Activated CD4-positive, alpha-beta T cell treated with anti-CD3 and anti-CD28 coated beads, Interleukin-2, amount 50 U/mL, for 16 hours (primary cell): Measurements from ENCODE around the gene SLC1A4.
"Not testable (repeated sequence)": the region's sequence is repeated elsewhere in the genome, so short reads cannot be mapped to it uniquely, and the experiment has no call there.

Source experiments
- DNase-seq: peaks from one replicate; pipeline ENCODE4 v3.0.0-alpha.2; 2020

The SLC1A4 gene

DNA sequence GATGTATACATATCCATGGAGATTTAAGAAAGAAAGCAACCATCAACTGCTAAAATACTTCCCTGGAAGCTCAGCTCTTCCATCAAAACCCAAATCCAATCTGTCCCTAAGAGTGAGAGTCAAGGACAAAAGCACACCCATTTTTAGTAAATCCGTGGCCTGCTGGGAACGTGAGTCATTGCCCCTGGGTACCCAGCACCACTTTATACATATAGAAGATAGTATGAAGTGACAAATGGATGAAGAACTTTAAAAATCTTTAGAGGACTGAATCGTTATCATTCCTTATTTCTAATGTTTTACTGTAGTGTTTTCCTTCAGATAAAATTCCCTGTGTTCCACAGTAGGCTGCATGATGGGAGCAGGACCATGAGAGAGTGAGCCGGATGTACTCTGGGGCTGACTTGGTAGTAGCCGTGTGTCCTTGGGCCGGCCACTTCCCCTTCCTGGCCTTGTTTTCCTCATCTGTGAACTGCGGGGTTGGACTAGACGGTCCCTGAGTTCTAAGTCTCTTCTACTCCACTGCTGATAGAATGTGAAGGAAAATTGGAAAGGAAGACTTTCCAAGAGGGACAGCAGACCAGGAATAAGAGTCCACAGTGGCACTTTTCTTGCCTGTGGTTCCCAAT lies 38.5 kb downstream of the SLC1A4 start:
- no peak for DNase-seq

DNA sequence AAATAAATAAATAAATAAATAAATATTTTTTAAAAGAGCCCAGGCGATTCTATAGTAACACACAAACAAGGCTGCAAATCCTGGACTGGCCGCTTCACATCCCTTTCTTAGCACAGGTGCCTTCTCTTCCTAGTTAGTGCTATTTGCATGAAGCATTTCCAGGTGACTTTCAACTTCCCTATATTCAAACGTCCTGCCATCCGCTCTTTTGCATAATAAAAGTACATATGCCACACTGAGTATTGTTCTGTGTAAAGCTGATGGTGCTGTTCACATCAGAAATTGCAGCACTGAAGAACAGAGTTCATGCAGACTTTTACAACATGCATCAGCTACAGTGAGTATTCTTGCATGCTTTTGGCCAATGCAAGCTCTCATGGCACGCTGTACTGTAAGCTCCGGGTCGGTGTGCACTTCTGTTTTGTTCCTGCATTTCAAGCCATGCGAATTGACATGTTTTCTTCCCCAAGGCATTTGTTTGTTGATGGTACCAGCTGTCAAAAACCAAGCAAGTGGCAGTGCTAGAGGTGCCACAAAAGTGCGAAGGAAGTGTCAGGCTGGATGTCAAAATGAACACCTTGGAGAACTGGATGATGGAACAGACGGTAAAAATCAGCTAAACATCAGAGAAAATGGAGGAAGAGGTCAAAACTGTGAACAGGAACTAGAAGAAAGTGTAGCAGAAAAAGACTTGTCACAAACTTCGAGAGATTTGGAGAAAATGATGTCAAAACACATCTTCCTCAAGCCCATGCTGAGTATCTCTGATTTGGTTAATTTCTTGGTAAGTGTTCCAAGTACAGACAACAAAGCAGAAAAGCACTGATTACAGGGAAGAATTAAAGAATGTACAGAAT lies 41.5 kb downstream of the SLC1A4 start:
- DNase-seq = no peak

- DNase-seq = no peak
Observed at GRCh38 chr2:65031341-65032018, 42.3 kb downstream of the SLC1A4 start.

- no peak for DNase-seq
Observed at GRCh38 chr2:65032019-65032975, 43.1 kb downstream of the SLC1A4 start.

DNA sequence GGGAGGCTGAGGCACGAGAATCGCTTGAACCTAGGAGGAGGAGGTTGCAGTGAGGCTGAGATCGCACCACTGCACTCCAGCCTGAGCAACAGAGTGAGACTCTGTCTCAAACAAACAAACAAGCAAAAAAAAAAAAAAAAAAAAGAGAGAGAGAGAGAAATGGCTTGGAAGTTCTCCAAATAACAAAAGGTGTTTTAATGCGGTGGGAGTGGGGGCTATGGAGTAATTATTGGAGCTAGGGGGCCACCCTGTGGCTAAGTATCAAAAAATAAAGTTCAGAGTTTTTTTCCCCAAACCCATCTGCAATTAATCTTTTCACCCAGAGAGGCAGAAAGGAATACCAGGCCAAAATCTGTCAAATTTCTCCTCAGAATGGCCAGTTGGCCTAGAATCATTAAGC lies 44.0 kb downstream of the SLC1A4 start:
- peak; percentile 20 for DNase-seq

- not testable (repeated sequence) for DNase-seq
Observed at GRCh38 chr2:65033667-65034066, 44.5 kb downstream of the SLC1A4 start.

- DNase-seq = no peak
Observed at GRCh38 chr2:65035351-65035943, 46.2 kb downstream of the SLC1A4 start.

DNA sequence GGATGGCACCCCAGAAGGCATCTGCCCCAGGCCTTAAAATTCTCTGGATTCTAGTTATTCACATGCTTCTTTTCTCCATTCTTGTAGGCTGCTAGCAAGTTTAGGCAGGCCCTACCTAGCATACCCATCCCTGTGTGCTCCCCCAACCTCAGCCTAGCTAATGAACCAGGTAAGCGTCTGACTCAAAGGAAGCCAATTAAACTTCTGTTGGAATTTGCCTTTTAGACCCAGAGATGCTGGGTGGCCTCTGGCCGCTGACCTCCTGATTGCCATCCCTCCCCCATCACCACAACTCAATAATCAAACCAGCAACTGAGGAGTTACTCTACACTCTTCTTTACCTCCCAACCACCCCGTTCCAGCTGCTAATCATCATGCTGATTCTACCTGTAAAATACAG lies 48.0 kb downstream of the SLC1A4 start:
- DNase-seq = no peak

DNA sequence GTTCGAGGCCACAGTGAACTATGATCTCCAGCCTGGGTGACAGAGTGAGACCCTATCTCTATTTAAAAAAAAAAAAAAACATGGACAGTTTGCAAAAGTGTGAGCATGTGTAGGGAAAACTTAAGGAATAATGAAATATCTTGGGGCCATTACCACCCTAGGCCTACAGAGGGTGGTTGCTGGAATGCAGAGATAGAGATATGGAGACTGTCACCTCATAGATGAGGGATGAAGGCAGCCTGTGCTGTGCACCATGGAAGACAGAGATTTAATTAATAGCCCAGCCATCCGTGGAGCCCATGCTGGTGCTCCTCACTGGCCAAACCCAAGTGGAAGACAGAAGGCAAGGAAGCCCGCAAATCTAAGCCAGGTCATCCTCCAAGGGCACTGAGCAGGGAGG lies 50.4 kb downstream of the SLC1A4 start:
- no peak for DNase-seq

DNA sequence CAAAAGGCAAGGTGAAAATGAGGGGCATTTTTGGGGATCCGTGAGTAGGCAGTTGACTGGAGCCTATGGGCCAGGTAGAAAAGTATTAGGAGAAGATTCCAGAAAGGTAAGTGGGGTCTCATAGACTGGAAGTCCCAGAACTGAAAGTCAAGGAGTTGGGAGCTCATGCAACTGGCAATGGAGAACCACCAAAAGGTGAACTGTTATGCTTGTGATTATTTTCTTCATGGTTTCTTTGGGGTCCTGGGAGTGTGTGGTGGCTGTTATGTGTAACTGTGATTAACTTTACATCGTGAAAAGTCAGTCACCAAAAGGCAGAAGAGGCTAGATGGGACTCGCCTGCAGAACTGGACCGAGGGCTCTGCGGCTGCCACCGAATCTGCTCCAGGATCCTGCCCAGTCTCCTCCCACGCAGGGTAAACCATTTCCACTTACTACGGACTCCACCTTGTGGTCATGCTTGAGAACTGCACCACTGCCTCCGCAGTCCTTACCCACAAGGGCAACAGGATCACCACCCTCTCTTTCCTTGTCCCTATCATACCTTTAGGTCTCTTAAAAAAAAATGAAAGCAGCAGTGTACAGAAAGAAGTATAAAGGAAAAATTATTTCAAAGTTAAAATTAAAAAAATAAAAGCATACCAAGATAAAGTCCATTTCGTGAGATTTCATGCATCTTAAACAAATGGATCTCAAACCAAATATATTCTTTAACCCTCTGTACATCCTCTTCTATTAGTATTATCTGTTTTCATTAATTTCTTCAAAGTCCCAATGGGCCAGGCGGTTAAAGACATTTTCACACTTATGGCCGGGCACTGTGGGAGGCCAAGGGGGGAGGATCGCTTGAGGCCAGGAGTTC lies 51.4 kb downstream of the SLC1A4 start:
- peak; percentile 81 for DNase-seq

DNA sequence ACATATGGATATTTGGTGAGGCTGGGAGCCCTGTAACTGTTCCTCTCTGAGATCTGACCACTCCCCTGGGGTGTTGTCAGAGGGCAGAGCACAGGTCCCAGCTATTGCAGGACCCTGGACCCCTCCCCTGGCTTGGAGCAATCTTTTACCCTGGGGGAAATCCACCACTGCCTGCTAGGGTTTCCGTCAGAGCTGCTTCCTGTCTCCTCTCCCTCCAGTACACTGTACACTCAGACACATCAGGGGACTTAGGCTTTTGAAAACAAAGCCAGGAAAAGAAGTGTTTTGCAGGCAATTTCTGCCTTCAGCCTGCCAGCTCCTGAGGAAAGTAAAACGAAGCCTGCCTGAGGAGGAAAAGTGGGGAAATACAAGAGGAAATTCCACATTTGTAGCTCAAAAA lies 53.8 kb downstream of the SLC1A4 start:
- no peak for DNase-seq

GRCh38 chr2:65044097-65044735 lies 55.0 kb downstream of the SLC1A4 start:
- DNase-seq = no peak

DNA sequence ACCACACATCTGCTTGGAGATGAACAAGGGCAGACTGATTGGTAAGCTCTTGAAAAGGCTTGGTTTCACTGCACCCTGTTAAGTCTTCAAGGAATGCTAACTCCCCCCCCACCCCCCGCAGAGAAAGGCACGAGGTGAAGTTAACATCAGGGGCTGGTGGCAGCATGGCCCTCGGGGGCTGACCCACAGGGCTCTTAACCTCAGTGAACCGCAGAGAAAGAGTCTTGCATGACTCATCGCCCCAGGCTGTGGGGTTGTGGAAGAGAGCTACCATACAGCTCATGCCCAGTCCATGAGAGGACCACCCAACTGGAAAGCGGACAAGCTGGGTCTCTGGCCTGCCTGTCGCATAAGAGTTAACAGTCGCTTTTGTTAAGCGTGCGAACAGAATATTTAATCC lies 56.5 kb downstream of the SLC1A4 start:
- DNase-seq = no peak

GRCh38 chr2:65046633-65047407 lies 57.6 kb downstream of the SLC1A4 start:
- no peak for DNase-seq

GRCh38 chr2:65049010-65049639 lies 59.9 kb downstream of the SLC1A4 start:
- DNase-seq = no peak

GRCh38 chr2:65050931-65051330 lies 61.7 kb downstream of the SLC1A4 start:
- DNase-seq = no peak

DNA sequence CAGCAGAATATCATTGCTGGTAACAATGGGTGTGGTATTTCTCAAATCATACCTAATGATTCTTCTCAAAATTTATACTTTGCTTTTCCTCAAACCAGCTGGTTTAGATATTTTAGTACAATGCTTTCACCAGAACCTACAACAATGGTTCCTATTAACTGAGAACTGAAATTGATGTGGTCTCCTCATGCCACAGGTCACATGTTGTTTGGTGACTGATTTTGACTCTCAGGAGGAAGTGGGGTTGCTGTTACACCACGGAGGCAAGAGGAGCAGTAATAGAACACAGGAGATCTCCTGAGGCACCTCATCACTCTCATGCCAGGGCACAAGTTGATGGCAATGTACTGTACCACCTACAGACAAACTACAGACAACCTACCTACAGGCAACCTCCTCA lies 64.0 kb downstream of the SLC1A4 start:
- DNase-seq = peak; percentile 70

DNA sequence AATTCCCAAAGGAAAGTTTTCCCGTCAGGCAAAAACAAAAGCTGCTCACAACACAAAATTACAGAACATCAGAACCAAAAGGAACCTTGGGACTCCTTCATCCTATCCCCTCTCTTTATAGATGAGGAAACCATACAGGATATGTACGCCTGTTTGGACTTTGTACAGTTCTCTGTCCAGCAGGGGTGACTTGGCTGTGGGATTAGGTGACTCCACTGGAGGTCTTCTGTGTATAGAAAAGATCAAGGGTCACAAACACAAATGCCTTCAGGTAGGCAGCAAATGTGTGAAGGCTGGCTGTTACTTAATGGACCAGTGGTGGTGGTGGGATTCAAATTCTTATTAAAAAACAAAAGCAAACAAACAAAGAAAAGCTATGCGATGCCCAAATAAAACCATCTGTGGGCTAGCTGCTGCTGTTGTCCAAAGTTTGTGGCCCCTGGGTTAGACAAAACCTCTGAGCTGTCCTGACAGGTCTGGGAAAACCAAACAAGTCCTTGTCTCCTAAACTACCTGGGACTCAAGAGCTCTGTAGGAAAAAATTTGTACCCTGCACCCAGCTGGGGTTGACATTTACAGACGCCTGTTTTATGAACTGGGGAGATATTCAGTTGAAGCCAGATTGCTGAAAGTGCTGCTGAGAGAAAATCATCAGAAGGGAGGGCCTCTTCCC lies 65.7 kb downstream of the SLC1A4 start:
- no peak for DNase-seq
